Measurements from ENCODE around the gene CFAP43.

Gene CFAP43

GRCh38 chr10:104085801-104086400 is 146.3 kb downstream of the CFAP43 start, which contains the start of gene COL17A1:
Gene COL17A1, minus strand, starts transcription at chr10:104085880. Its CDS starts 5,207 bp downstream, at chr10:104080673.
- no peak for DNase-seq

- DNase-seq, result no peak
Measured at GRCh38 chr10:104084482-104085142, 147.6 kb downstream of the CFAP43 start.

- DNase-seq, result no peak
Measured at GRCh38 chr10:104081998-104082397, 150.2 kb downstream of the CFAP43 start.

GRCh38 chr10:104080762-104081161 is 151.4 kb downstream of the CFAP43 start:
- DNase-seq, result no peak
